GM21367 (cell line): ENCODE results near the gene KIF6.

Experiments
- ATAC-seq: cut with Tn5 transposase; IDR thresholded peaks from one replicate; pipeline ENCODE4 v1.9.1; 2021; ENCODE audit not compliant: unreplicated experiment

The KIF6 gene

DNA sequence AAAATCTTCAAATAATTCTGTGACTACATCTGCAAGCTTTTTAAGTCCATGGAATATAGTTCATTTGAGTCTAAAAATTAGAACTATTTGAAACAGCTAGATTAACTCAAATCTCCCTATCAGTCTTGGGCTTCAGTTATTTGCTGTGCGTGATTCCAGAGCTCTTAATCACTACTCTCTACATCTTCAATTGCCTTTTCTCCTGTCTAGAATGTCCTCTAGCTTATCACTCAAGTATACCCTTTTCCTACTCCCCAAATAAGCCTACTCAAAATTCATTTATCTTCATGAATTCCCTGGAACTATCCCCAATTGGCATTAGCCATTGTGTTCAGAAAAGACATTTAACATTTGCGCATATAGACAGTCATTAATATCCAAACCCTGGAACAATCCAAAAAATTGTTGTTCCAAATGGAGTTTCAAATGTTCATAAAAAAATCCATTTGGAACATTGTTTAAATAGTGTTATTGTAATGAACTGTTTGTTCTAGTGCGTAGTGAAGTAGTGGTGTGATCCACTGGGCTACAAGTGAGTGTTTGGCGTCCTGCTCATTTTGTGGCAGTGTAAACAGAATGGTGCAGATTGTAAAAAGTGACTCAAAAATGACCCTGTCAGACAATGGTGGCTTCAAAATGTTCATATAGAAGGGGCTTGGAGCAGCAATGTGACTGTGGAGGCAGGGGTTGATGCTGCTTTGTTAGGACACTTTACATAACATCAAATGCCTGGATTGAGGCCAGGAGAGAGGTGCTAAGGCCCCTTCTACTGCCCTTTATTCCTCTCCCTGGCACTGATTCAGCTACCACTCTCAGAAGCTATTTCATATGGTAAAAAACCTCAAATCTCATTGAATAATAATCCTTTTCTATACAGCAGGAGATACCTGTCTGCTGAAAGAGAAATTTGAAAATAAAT, 122.3 kb downstream of the KIF6 start:
- no peak for ATAC-seq

DNA sequence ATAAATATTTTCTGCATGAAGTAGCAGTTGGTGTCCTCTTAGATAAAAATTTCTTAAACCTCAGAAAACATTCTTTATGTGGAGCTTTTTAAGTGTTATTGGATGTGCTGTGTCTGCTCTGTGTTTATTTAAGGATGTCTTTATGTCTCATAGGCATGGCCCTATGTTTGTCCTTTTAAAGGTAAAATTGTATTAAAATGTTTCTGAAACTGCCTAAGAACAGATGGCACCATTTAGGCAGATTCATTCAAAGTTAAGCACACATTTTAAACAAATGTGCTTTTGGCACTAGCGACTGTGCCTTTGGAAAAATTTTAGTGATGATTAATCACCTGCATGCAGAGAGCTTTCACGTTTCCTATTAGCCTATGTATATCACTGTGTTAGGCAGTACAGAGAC, 125.2 kb downstream of the KIF6 start:
- no peak for ATAC-seq

DNA sequence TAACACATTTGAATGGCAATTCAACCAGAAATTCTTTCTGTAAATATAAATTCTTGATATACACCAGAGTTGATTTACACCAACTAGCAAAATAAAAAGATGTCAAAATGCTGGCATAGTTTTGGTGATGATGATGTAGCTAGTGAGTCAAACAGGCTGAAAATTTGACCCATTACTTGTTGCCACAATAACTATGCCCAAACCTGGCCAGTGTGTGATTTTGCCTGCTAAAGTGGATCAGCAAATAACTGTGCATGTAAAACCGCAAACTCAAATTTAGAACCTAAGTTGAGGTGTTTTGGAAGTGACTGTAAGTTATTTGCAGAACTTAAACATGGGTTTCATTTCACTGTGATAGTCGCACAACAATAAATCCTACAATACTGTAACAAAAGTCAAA, 125.9 kb downstream of the KIF6 start:
- no peak for ATAC-seq

- no peak for ATAC-seq
Measured at GRCh38 chr6:39594285-39594684, 130.9 kb downstream of the KIF6 start.

DNA sequence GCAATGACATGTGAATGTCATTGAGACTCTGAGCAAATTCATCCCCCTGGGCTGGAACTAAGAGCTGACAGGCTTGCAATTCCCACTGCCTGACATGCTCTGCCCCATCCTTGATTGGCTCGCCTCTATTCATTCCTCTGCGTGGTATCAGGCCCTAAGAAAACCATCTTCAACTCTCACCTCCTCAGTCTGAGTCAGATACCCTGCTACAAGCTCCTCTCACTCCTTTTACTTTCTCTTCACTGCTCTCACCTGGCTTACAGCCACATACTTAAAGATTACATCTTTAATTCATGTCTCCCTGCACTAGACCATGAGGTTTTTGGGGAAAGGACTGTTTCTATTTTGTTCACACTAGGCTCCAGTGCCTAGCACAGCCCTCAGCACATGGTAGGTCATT, 131.6 kb downstream of the KIF6 start:
- no peak for ATAC-seq

DNA sequence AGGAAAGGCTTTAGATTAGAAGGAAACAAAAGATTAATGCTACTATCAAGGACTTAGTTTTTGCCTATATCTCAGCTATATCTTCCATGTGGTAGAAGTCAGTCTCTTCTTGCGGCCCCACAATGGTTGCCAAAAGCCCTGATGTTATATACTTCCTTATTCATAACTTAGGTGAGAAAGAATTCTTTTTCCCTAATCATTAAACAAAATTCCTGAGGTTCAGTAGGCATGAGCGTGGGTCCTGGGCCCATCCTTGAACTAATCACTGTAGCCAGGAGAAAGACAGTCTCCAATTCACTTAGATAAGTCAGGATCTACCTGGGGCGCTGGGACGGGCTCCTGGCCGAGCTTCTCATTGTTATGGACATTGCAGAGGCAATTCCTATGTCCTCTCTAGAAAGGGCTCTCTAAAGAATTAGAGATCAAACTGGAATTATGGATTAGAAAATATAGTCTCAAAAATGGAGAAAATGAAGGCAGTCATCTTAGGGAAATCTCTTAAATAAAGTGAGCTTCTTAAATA, 134.3 kb downstream of the KIF6 start:
- no peak for ATAC-seq

- ATAC-seq, result no peak
Measured at GRCh38 chr6:39587080-39587479, 138.1 kb downstream of the KIF6 start.

- no peak for ATAC-seq
Measured at GRCh38 chr6:39585641-39586040, 139.6 kb downstream of the KIF6 start.

DNA sequence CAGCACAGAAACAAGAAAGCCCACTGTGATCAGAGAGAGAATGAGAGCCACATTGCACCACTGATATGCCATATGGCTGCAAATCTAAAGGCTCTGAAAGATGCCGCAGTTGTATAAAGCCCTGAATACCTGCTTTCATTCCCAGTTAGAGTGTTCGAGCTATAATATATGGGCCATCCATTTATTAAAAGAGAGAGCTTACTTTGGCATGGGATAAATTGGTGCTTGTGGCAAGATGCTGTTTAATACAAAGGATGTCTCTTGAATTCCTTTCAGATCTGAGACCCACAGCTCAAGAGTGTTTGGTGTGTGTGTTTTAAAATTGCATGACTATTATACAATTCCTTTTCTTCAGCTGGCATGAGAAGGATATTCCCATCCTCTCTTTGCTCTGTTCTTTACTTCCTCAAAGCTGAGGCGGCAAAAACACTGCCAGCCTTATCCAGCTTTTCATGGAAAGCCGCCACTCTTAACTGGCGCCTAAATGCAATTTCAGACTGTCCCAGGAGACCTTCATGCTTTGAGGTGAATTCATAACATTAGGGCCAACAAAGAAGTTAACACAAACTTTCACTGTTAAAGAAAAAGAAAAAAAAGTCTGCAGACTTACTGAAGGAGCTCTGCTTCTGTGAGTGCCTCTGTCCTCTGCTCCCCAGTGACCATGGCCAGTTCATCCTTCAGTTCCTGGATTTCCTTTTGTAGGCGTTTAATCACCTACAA, 147.6 kb downstream of the KIF6 start:
- no peak for ATAC-seq

- no peak for ATAC-seq
Measured at GRCh38 chr6:39576556-39577303, 148.5 kb downstream of the KIF6 start.

GRCh38 chr6:39574991-39575390, 150.2 kb downstream of the KIF6 start:
- no peak for ATAC-seq

DNA sequence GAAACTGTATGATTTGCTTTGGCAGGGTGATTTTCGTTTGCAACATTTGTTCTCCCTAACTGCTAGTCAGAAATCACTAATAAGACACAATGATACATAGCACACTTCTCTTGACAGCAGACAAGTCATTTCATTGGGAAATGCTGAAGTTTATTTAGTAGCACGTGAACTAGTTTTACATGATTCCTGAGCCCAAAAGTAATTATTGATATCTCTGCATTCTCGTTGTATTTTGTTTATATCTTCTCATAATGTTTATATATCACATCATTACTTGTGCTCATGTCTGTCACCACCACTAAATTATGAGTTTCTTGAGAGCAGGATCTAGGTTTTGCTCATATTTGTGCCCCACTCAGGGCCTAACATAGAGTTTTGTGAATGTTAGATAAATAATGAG, 151.7 kb downstream of the KIF6 start:
- ATAC-seq, result no peak

DNA sequence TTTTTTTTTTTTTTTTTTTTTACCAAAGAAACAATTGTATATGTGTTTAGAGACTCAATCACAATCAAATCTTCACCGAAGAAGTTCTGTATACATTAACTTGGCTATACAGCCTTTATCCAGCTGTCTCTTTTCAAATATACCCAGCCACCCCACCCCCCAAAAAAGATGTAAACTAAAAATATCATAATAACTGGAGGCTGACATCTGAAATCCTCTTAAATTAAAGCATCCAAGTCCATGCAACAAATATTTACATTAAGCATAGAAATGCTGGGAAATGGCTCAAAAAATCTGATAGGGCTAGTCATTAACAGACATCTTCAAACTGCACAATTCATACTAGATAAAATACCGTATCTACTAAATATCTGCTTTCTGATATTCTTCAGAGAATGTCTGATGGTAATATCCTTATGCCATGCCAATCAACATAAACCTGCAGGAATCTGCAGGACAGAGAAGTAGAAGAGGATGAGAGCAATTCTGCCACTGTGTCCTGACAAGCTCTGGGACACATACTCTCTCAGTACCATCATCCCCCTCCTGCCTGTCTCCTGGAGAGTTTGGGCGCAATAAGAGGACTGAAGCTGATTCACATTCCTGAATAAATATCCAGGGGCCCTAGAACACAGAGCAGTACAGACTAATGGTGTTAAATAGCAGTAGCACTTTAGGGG, 152.4 kb downstream of the KIF6 start:
- no peak for ATAC-seq

- ATAC-seq, result no peak
Measured at GRCh38 chr6:39568896-39569295, 156.3 kb downstream of the KIF6 start.

- no peak for ATAC-seq
Measured at GRCh38 chr6:39567091-39567490, 158.1 kb downstream of the KIF6 start.

DNA sequence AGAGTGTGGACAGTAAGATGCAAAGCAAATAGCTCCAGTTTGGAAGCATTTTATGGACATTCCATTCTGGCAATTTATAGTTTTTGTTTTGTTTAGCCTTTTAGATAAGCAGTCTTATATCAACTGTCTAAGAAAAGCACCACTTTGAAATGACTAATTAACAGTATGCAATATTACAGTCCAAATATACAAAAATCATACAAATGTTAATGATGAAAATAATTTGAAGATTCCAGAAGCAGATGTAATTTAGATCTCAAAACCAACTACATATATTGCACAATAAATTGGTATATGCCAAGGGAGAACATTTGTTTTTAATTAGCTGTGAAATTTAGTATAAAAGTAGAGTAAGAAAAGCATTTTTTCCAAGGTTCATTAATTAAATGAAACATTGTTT, 158.8 kb downstream of the KIF6 start:
- no peak for ATAC-seq

GRCh38 chr6:39565956-39566355, 159.3 kb downstream of the KIF6 start:
- no peak for ATAC-seq

DNA sequence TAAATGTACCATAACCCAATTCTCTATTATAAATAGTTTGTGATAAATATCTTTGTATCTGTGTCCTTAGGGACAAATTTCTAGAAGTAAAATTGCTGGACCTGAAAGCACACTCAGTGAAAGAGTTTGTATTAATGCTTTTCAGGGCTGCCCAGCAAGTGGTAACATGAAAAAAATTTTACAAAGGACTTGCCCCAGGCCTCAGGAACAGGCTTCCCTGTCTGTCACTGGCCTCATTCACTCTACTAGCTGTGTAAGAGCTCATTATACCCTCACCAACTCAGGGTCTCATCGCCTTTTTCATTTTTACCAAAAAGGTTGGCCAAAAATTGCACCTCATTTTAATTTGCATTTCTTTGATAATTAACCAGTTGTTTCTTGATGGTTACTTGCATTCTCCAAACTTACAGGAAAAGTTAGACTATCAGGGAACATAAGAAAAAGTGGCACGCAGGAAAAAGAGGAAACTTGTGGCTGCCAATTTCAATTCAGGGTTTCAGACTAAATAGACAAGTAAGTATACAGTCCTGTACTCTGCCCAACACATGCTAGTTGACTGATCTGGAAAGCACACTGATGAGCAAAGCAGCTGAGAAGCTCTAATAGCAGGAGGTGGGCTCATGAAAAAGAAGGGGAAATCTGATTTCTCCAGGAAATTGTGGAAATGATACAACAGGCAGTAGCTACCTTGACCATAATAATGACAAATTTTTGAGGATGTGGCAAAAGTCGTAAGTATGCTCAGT, 161.5 kb downstream of the KIF6 start:
- ATAC-seq, result no peak

- ATAC-seq, result no peak
Measured at GRCh38 chr6:39561536-39562266, 163.5 kb downstream of the KIF6 start.
